ENCODE data around the gene PCK2.

DNA sequence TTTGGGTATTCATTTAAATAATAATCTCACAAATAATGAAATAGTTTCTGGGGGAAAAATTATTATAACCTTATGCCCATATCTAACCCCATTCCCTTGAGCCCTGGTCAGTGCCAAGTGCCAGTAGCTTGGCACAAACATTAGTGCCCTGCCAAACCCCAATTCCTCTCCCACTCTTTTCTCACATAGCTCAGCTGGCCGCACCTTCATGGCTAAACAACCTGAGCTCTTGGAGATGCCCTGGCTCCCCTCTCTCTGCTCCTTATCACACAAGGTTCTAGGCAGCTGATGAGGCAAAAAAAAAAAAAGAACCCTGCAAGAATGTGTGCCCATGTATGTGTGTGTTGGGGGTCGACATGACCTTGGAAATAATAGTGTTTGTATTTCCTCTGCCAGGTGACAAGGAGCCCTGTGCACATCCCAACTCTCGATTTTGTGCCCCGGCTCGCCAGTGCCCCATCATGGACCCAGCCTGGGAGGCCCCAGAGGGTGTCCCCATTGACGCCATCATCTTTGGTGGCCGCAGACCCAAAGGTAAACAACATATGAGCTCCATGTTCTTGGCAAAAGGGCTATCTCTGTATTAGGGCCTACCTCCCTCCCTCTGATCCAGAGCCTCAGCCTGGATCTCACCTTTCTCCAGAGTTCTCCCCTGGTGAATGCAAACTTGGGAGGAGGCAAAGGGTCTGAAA lies 8.4 kb downstream of the PCK2 start:
- no peak for TF ChIP-seq KDM4B (CRISPR knock-in tag; IDR thresholded peaks at IDR 0.05)
- no peak for TF ChIP-seq NR2F2 (IDR thresholded peaks at IDR 0.05; ENCODE audit: borderline replicate concordance, low read depth)
- TF ChIP-seq, protein P1, sequence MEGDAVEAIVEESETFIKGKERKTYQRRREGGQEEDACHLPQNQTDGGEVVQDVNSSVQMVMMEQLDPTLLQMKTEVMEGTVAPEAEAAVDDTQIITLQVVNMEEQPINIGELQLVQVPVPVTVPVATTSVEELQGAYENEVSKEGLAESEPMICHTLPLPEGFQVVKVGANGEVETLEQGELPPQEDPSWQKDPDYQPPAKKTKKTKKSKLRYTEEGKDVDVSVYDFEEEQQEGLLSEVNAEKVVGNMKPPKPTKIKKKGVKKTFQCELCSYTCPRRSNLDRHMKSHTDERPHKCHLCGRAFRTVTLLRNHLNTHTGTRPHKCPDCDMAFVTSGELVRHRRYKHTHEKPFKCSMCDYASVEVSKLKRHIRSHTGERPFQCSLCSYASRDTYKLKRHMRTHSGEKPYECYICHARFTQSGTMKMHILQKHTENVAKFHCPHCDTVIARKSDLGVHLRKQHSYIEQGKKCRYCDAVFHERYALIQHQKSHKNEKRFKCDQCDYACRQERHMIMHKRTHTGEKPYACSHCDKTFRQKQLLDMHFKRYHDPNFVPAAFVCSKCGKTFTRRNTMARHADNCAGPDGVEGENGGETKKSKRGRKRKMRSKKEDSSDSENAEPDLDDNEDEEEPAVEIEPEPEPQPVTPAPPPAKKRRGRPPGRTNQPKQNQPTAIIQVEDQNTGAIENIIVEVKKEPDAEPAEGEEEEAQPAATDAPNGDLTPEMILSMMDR (CRISPR knock-in tag; IDR thresholded peaks at IDR 0.05): no peak
- TF ChIP-seq, protein P2, sequence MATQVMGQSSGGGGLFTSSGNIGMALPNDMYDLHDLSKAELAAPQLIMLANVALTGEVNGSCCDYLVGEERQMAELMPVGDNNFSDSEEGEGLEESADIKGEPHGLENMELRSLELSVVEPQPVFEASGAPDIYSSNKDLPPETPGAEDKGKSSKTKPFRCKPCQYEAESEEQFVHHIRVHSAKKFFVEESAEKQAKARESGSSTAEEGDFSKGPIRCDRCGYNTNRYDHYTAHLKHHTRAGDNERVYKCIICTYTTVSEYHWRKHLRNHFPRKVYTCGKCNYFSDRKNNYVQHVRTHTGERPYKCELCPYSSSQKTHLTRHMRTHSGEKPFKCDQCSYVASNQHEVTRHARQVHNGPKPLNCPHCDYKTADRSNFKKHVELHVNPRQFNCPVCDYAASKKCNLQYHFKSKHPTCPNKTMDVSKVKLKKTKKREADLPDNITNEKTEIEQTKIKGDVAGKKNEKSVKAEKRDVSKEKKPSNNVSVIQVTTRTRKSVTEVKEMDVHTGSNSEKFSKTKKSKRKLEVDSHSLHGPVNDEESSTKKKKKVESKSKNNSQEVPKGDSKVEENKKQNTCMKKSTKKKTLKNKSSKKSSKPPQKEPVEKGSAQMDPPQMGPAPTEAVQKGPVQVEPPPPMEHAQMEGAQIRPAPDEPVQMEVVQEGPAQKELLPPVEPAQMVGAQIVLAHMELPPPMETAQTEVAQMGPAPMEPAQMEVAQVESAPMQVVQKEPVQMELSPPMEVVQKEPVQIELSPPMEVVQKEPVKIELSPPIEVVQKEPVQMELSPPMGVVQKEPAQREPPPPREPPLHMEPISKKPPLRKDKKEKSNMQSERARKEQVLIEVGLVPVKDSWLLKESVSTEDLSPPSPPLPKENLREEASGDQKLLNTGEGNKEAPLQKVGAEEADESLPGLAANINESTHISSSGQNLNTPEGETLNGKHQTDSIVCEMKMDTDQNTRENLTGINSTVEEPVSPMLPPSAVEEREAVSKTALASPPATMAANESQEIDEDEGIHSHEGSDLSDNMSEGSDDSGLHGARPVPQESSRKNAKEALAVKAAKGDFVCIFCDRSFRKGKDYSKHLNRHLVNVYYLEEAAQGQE (IDR thresholded peaks at IDR 0.05; ENCODE audit: borderline replicate concordance in 1 of 2, low read depth in 1 of 2, low read length in 2 of 2): no peak
- TF ChIP-seq, protein P3, sequence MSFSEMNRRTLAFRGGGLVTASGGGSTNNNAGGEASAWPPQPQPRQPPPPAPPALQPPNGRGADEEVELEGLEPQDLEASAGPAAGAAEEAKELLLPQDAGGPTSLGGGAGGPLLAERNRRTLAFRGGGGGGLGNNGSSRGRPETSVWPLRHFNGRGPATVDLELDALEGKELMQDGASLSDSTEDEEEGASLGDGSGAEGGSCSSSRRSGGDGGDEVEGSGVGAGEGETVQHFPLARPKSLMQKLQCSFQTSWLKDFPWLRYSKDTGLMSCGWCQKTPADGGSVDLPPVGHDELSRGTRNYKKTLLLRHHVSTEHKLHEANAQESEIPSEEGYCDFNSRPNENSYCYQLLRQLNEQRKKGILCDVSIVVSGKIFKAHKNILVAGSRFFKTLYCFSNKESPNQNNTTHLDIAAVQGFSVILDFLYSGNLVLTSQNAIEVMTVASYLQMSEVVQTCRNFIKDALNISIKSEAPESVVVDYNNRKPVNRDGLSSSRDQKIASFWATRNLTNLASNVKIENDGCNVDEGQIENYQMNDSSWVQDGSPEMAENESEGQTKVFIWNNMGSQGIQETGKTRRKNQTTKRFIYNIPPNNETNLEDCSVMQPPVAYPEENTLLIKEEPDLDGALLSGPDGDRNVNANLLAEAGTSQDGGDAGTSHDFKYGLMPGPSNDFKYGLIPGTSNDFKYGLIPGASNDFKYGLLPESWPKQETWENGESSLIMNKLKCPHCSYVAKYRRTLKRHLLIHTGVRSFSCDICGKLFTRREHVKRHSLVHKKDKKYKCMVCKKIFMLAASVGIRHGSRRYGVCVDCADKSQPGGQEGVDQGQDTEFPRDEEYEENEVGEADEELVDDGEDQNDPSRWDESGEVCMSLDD (CRISPR knock-in tag; IDR thresholded peaks at IDR 0.05; ENCODE audit: borderline replicate concordance): no peak
- no peak for TF ChIP-seq NR2C2 (CRISPR knock-in tag; IDR thresholded peaks at IDR 0.05; ENCODE audit: borderline replicate concordance)
- 0 out of 2 replicates have a peak, but pooled peaks have one; percentile 51 for TF ChIP-seq ZNF274 (CRISPR knock-in tag; IDR thresholded peaks at IDR 0.05)
- no peak for TF ChIP-seq HOXA3 (CRISPR knock-in tag; IDR thresholded peaks at IDR 0.05)
- TF ChIP-seq, protein P4, sequence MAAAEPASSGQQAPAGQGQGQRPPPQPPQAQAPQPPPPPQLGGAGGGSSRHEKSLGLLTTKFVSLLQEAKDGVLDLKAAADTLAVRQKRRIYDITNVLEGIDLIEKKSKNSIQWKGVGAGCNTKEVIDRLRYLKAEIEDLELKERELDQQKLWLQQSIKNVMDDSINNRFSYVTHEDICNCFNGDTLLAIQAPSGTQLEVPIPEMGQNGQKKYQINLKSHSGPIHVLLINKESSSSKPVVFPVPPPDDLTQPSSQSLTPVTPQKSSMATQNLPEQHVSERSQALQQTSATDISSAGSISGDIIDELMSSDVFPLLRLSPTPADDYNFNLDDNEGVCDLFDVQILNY (CRISPR knock-in tag; conservative IDR thresholded peaks at IDR 0.05): no peak
